Adrenal gland (tissue), 5 donors: ENCODE measurements around the gene ABCC6.

ENCODE experiments used
- POLR2A ChIP-seq, 2 donors: fragments of 450-650 bp; IDR thresholded peaks; one replicate each; pipeline ENCODE4 v1.6.1; 2017; ENCODE audit warnings: antibody characterized with exemption in 2 of 2, mild to moderate bottlenecking in 2 of 2, moderate library complexity in 1 of 2
- TF ChIP-seq, protein P1 (sequence below), 6 experiments: fragments of 450-650 bp in 4 of 6; fragments of 200-600 bp in 2 of 6; sonication (generic) in 1 of 6; IDR thresholded peaks; 1 replicate in 5 of 6; 2 replicates in 1 of 6; pipeline versions ENCODE4 v1.5.1 to v1.8.0; 2016 to 2021; ENCODE audit warnings: antibody characterized with exemption in 6 of 6, mild to moderate bottlenecking in 2 of 6, moderate library complexity in 1 of 6
- donor health status: DM: no; HTN: no; CAD: no.

DNA sequence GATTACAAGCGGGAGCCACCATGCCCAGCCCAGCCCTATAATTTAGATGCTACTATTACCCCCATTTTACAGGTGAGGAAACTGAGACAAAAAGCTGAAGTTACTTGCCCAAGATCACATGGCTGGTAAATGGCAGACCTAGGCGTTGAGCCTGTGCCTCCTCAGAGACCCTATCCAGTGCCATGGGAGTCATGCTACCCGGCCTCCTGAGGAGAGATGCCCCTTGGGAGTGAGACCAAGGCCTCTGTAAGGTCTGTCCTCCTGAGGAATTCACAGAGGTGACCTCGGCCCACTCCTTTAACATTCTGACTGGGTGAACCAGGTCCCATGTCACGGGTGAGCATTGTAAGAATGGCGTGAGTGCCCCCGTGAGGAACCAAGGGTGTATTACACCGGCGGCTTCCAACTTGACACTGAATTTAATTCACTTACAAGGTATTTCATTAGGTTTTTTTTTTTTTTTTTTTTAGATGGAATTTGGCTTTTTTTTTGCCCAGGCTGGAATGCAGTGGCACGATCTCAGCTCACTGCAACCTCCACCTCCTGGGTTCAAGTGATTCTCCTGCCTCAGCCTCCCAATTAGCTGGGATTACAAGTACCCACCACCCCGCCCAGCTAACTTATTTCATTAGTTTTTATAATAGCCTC is 95.7 kb downstream of the ABCC6 start:
- TF ChIP-seq, protein P1, sequence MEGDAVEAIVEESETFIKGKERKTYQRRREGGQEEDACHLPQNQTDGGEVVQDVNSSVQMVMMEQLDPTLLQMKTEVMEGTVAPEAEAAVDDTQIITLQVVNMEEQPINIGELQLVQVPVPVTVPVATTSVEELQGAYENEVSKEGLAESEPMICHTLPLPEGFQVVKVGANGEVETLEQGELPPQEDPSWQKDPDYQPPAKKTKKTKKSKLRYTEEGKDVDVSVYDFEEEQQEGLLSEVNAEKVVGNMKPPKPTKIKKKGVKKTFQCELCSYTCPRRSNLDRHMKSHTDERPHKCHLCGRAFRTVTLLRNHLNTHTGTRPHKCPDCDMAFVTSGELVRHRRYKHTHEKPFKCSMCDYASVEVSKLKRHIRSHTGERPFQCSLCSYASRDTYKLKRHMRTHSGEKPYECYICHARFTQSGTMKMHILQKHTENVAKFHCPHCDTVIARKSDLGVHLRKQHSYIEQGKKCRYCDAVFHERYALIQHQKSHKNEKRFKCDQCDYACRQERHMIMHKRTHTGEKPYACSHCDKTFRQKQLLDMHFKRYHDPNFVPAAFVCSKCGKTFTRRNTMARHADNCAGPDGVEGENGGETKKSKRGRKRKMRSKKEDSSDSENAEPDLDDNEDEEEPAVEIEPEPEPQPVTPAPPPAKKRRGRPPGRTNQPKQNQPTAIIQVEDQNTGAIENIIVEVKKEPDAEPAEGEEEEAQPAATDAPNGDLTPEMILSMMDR (IDR thresholded peaks at IDR 0.05), result peak; percentile 87 to 97 (median 90)
- TF ChIP-seq POLR2A (IDR thresholded peaks at IDR 0.05), result no peak
